Measurements from ENCODE around the gene SYNJ2BP.

- no peak for TF ChIP-seq CTCF (IDR thresholded peaks at IDR 0.05)
- TF ChIP-seq, protein P1, sequence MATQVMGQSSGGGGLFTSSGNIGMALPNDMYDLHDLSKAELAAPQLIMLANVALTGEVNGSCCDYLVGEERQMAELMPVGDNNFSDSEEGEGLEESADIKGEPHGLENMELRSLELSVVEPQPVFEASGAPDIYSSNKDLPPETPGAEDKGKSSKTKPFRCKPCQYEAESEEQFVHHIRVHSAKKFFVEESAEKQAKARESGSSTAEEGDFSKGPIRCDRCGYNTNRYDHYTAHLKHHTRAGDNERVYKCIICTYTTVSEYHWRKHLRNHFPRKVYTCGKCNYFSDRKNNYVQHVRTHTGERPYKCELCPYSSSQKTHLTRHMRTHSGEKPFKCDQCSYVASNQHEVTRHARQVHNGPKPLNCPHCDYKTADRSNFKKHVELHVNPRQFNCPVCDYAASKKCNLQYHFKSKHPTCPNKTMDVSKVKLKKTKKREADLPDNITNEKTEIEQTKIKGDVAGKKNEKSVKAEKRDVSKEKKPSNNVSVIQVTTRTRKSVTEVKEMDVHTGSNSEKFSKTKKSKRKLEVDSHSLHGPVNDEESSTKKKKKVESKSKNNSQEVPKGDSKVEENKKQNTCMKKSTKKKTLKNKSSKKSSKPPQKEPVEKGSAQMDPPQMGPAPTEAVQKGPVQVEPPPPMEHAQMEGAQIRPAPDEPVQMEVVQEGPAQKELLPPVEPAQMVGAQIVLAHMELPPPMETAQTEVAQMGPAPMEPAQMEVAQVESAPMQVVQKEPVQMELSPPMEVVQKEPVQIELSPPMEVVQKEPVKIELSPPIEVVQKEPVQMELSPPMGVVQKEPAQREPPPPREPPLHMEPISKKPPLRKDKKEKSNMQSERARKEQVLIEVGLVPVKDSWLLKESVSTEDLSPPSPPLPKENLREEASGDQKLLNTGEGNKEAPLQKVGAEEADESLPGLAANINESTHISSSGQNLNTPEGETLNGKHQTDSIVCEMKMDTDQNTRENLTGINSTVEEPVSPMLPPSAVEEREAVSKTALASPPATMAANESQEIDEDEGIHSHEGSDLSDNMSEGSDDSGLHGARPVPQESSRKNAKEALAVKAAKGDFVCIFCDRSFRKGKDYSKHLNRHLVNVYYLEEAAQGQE (IDR thresholded peaks at IDR 0.05; ENCODE audit: insufficient read depth in 1 of 2, low read depth in 2 of 2, low read length in 1 of 2) = no peak
These were observed at the start of gene SYNJ2BP for GRCh38 chr14:70416725-70417349.

Data from Panc1 (cell line).